ENCODE data around the gene BSN.

The BSN gene

GRCh38 chr3:49701388-49702077 is 147.3 kb downstream of the BSN start:
- DNase-seq = no peak

- no peak for DNase-seq
Observed at GRCh38 chr3:49702672-49703071, 148.4 kb downstream of the BSN start.

- no peak for DNase-seq
Observed at GRCh38 chr3:49703443-49703927, 149.2 kb downstream of the BSN start.

- DNase-seq = no peak
Observed at GRCh38 chr3:49703956-49704355, 149.7 kb downstream of the BSN start.

GRCh38 chr3:49704629-49705028 is 150.4 kb downstream of the BSN start:
- DNase-seq = no peak

- DNase-seq = no peak
Observed at GRCh38 chr3:49705390-49705960, 151.2 kb downstream of the BSN start.

GRCh38 chr3:49706456-49707112 is 152.3 kb downstream of the BSN start:
- DNase-seq = no peak

GRCh38 chr3:49707113-49707480 is 152.8 kb downstream of the BSN start:
- no peak for DNase-seq

GRCh38 chr3:49709852-49710251 is 155.6 kb downstream of the BSN start:
- DNase-seq = no peak

GRCh38 chr3:49711489-49711888 is 157.2 kb downstream of the BSN start:
- DNase-seq = no peak

GRCh38 chr3:49712166-49712565 is 157.9 kb downstream of the BSN start:
- no peak for DNase-seq

GRCh38 chr3:49712631-49713317 is 158.5 kb downstream of the BSN start:
- DNase-seq = no peak

- DNase-seq = no peak
Observed at GRCh38 chr3:49713336-49714105, 159.2 kb downstream of the BSN start.

- DNase-seq = no peak
Observed at GRCh38 chr3:49714728-49715550, 160.7 kb downstream of the BSN start.

- no peak for DNase-seq
Observed at GRCh38 chr3:49715611-49716121, 161.4 kb downstream of the BSN start.

GRCh38 chr3:49716169-49716568 is 161.9 kb downstream of the BSN start:
- DNase-seq = no peak

GRCh38 chr3:49716691-49717210 is 162.5 kb downstream of the BSN start:
- no peak for DNase-seq

- DNase-seq = no peak
Observed at GRCh38 chr3:49717211-49717958, 163.1 kb downstream of the BSN start.

- no peak for DNase-seq
Observed at GRCh38 chr3:49717959-49718857, 163.9 kb downstream of the BSN start.

GRCh38 chr3:49718858-49719213 is 164.6 kb downstream of the BSN start:
- no peak for DNase-seq
